Neutrophil (primary cell): Measurements from ENCODE around the gene RPL19.
"Not testable (repeated sequence)": the region's sequence is repeated elsewhere in the genome, so short reads cannot be mapped to it uniquely, and the experiment has no call there.

Source experiments
- H3K27ac ChIP-seq: fragments of 200-600 bp; sonication (generic); 2 replicates; pipeline ENCODE4 v1.5.1; 2016; ENCODE audit warnings: mild to moderate bottlenecking, moderate library complexity
- H3K27me3 ChIP-seq: fragments of 200-600 bp; sonication (generic); 2 replicates; pipeline ENCODE4 v1.6.0; 2016; ENCODE audit warnings: mild to moderate bottlenecking
- H3K36me3 ChIP-seq: fragments of 200-600 bp; sonication (generic); 2 replicates; pipeline ENCODE4 v1.5.1; 2017
- H3K4me1 ChIP-seq, 2 experiments: fragments of 200-600 bp in 1 of 2; sonication (generic) in 1 of 2; 1 replicate in 1 of 2; 2 replicates in 1 of 2; pipeline versions ENCODE4 v1.5.1 to v1.6.1; 2013 to 2016; ENCODE audit warnings: low read depth in 1 of 2, low read length in 1 of 2, mild to moderate bottlenecking in 1 of 2, moderate library complexity in 1 of 2; ENCODE audit not compliant: control insufficient read depth in 1 of 2, insufficient read depth in 1 of 2
- H3K4me3 ChIP-seq, 2 experiments: fragments of 200-600 bp in 1 of 2; sonication (generic) in 1 of 2; 1 replicate in 1 of 2; 2 replicates in 1 of 2; pipeline ENCODE4 v1.5.1; 2013 to 2016; ENCODE audit warnings: low read depth in 1 of 2, low read length in 1 of 2, mild to moderate bottlenecking in 1 of 2, moderate library complexity in 1 of 2
- H3K9me3 ChIP-seq: fragments of 200-600 bp; sonication (generic); 2 replicates; pipeline ENCODE4 v1.5.1; 2016
- TF ChIP-seq, protein P1 (sequence below): fragments of 200-600 bp; sonication (generic); IDR thresholded peaks from 2 replicates; pipeline ENCODE4 v1.5.1; 2016; ENCODE audit warnings: antibody characterized with exemption

Gene RPL19

DNA sequence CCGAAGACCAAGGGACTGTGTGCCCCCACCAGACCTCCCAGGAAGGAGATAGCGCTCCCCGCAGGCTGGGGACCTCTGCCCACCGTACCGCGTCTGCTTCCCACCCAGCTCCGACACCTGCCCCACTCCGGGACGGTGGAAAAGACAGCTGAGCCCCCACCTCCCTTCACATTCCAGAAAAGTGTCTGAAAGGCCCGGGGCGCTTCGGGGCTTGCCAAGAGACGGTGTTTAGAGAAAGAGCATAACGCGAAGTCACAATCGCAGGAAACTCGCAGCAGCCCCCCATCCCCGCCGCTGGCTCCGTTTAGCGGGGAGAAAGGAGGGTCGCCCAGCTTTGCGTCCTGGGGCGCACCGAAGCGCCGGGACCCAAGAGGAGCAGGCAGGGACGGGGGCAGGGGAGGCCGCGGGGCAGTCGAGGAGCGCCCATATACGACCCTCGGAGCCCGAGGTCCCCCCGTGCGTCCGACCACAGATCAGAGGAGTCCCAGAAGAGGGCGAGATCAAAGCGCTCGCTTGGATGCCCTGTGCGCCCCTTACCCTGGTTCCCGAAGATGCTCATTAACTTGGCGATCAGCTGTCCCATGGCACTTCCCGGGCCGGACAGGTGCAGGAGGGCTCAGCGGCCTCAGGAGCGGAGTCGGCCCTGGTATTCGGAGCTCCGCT is 34.8 kb upstream of the RPL19 start:
- H3K4me3 ChIP-seq: peak overlapping the region; percentile 47 to 49
- peaks cover 47% of the 10 kb centered on the region for H3K27me3 ChIP-seq
- no peaks in the 10 kb centered on the region for H3K9me3 ChIP-seq
- peaks cover 13 to 22% of the 10 kb centered on the region in 2 experiments for H3K4me1 ChIP-seq
- H3K36me3 ChIP-seq: no peaks in the 10 kb centered on the region
- TF ChIP-seq, protein P1, sequence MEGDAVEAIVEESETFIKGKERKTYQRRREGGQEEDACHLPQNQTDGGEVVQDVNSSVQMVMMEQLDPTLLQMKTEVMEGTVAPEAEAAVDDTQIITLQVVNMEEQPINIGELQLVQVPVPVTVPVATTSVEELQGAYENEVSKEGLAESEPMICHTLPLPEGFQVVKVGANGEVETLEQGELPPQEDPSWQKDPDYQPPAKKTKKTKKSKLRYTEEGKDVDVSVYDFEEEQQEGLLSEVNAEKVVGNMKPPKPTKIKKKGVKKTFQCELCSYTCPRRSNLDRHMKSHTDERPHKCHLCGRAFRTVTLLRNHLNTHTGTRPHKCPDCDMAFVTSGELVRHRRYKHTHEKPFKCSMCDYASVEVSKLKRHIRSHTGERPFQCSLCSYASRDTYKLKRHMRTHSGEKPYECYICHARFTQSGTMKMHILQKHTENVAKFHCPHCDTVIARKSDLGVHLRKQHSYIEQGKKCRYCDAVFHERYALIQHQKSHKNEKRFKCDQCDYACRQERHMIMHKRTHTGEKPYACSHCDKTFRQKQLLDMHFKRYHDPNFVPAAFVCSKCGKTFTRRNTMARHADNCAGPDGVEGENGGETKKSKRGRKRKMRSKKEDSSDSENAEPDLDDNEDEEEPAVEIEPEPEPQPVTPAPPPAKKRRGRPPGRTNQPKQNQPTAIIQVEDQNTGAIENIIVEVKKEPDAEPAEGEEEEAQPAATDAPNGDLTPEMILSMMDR: no peak
- no peak overlapping the region for H3K27ac ChIP-seq

DNA sequence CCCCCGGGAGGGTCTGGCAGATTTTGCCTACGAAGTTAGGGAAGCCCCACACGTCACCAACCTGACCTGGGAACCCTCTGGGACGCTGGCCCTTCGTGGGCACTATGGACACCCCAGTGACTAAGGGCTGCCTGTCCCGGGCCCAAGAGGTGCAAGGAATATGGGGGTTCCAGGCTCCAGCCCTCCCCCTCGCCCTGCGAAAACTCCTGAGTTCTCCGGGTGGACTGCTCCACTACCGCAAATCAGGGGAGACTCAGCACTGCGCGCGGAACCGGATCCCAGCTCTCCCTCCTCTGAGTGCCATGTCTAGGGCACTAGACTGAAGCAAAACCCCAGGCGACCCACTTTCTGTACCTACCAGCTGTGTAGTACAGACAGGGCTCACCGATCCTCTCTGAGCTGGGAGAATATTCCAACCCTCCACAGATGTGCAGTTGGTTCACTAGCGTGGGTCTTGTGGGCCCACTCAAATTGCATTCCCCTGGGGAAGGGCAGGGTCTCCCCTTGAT is 34.2 kb upstream of the RPL19 start, which contains the start of gene ARL5C:
TSS of gene ARL5C (minus strand) at position 321 of the 509 bp plus-strand sequence. CDS start 401 bp downstream, outside the sequence.
- TF ChIP-seq, protein P1: no peak
- Histone ChIP-seq H3K4me1 (peaks cover 13 to 22% of the 10 kb centered on the region in 2 experiments), H3K36me3 (no peaks in the 10 kb centered on the region), H3K4me3 (peak within 1 kb of the TSS; percentile 47 to 49), H3K27me3 (peaks cover 47% of the 10 kb centered on the region), H3K27ac (no peak within 1 kb of the TSS), H3K9me3 (no peaks in the 10 kb centered on the region)

DNA sequence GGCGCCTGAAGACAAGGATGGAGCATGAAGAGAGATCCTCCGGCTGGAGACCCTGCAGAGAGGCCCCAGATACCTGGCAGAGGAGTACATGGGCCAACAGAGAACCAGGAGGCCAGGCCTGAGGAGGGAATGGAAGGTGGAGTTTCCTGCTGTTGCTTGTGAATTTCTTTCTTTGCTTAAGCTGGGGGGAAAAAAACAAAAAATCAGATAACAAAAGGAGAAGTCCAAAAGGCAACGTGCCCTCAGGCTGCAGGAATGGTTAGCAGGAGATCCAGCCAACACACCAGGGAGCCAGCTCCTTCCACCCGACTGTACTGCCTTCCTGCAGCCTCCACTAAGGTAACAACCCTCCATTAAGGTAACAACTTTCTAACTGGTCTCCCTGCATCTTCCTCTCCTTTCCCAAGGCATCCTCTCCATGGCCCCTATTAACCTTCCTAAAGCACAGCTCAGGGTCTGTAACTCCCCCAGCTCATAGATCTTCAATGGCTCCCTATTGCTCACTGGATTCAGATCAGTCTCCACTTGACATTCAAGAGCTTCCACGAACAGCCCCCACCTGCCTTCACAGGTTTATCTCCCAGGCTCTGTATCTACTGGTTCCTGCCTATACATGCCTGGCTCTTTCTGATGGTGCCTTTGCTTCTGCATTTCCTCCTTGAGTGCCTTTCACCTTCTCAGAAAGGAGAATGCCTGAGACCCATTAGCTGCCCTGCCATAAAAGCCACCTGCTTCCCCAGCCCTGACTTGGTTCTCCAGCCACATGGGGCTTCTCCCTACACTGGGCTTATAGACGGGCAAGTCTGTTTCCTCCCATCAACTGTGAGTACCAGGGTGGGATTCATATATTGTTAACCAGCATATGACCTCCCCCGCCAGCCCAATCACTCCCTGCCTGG is 33.4 kb upstream of the RPL19 start:
- Histone ChIP-seq H3K4me1 (peaks cover 13 to 22% of the 10 kb centered on the region in 2 experiments), H3K27ac (no peak overlapping the region), H3K36me3 (no peaks in the 10 kb centered on the region), H3K4me3 (no peak overlapping the region), H3K9me3 (no peaks in the 10 kb centered on the region), H3K27me3 (peaks cover 47% of the 10 kb centered on the region)
- TF ChIP-seq, protein P1: no peak

DNA sequence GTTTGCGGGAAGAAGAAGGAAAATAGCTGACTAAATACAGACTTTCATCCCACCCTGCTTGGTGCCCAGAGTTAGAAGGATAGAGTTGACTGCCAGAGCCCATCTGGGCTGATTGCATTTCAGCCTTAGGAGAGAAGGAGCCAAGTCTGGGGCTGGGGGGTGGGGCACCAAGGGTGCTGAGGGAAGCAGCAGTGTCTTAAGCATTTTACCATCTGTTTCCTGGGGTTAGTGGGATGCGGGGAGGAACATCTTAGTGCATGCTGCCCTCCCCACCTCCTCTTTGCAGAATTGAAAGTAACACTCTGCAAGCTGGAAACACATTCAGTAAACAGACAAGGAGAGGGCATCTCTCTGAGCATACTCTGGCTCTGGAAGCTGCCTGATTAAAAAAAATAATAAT is 32.6 kb upstream of the RPL19 start:
- no peaks in the 10 kb centered on the region for H3K9me3 ChIP-seq
- no peaks in the 10 kb centered on the region for H3K36me3 ChIP-seq
- peaks cover 13 to 22% of the 10 kb centered on the region in 2 experiments for H3K4me1 ChIP-seq
- no peak overlapping the region for H3K4me3 ChIP-seq
- peaks cover 47% of the 10 kb centered on the region for H3K27me3 ChIP-seq
- H3K27ac ChIP-seq: no peak overlapping the region
- TF ChIP-seq, protein P1: no peak

DNA sequence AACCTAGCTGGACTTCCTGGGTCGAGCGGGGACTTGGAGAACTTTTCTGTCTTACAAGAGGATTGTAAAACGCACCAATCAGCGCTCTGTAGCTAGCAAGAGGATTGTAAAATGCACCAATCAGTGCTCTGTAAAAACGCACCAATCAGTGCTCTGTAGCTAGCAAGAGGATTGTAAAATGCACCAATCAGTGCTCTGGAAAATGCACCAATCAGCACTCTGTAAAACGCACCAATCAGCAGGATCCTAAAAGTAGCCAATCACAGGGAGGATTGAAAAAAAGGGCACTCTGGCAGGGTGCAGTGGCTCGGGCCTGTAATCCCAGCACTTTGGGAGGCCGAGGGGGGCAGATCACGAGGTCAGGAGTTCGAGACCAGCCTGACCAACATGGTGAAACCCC is 31.6 kb upstream of the RPL19 start:
- Histone ChIP-seq H3K27me3 (peaks cover 47% of the 10 kb centered on the region), H3K4me1 (peaks cover 13 to 22% of the 10 kb centered on the region in 2 experiments)
- not testable (repeated sequence) for H3K4me3 ChIP-seq, H3K9me3 ChIP-seq, H3K36me3 ChIP-seq, H3K27ac ChIP-seq
